HepG2 (cell line): ENCODE results near the gene METTL25. TPM values are rescaled to one million over a fixed set of nuclear protein-coding genes. Genes with fewer than 3 reads are reported as not detected.

Source experiments
- AKNA ChIP-seq: sonication (generic); formaldehyde crosslinking; IDR thresholded peaks from 2 replicates; pipeline ENCODE4 v1.4.0; 2020; ENCODE audit warnings: missing genetic modification reagents, borderline replicate concordance
- CAMTA2 ChIP-seq: sonication (generic); formaldehyde crosslinking; IDR thresholded peaks from 2 replicates; pipeline ENCODE4 v1.4.0; 2020; ENCODE audit warnings: mild to moderate bottlenecking, missing genetic modification reagents, borderline replicate concordance
- FUBP1 ChIP-seq: sonication (generic); formaldehyde crosslinking; IDR thresholded peaks from 2 replicates; pipeline ENCODE4 v1.5.1; 2020; ENCODE audit warnings: missing genetic modification reagents, mild to moderate bottlenecking, borderline replicate concordance
- HNRNPK ChIP-seq: fragments of 200-400 bp; formaldehyde crosslinking; IDR thresholded peaks from 2 replicates; pipeline ENCODE4 v1.6.1; 2018; ENCODE audit warnings: low read length, low read depth, moderate library complexity, mild to moderate bottlenecking; ENCODE audit not compliant: poor library complexity, severe bottlenecking
- PHB2 ChIP-seq: fragments of 450-650 bp; IDR thresholded peaks from 2 replicates; pipeline ENCODE4 v1.6.1; 2018; ENCODE audit not compliant: partially characterized antibody
- STAT6 ChIP-seq: sonication (generic); formaldehyde crosslinking; IDR thresholded peaks from 2 replicates; pipeline ENCODE4 v1.4.0; 2020; ENCODE audit warnings: missing genetic modification reagents, mild to moderate bottlenecking, borderline replicate concordance
- polyA plus RNA-seq, 8 experiments: library from polyadenylated mRNA; depleted of rRNA in 3 of 8; stranded (reverse) in 7 of 8; unstranded in 1 of 8; fragments of >200 nt; fragmentation: Illumina TruSeq in 4 of 8; extraction: Trizol in 4 of 8; gene quantifications; 2 replicates each; pipeline versions ENCODE4 v1.2.1 to v1.2.3, GENCODE V29; 2011 to 2016; ENCODE audit warnings: low read depth in 4 of 8, missing spikeins in 1 of 8, mixed read lengths in 1 of 8; ENCODE audit not compliant: insufficient read depth in 1 of 8
- total RNA-seq, 5 experiments: library from RNA; depleted of rRNA; stranded (reverse); fragments of >200 nt; fragmentation: Illumina TruSeq; extraction: Trizol; gene quantifications; 2 replicates each; pipeline ENCODE4 v1.2.3, GENCODE V29; 2016; ENCODE audit warnings: low read depth in 1 of 5
- TF ChIP-seq, protein P1 (sequence below): sonication (generic); formaldehyde crosslinking; IDR thresholded peaks from 2 replicates; pipeline ENCODE4 v1.4.0; 2020; ENCODE audit warnings: missing genetic modification reagents
- TF ChIP-seq, protein P2 (sequence below): sonication (generic); formaldehyde crosslinking; IDR thresholded peaks from 2 replicates; pipeline ENCODE4 v1.4.0; 2020; ENCODE audit warnings: mild to moderate bottlenecking, missing genetic modification reagents
- TF ChIP-seq, protein P3 (sequence below): IDR thresholded peaks from 2 replicates; pipeline ENCODE4 v1.6.1; 2016; ENCODE audit warnings: low read depth

Gene METTL25
- total and polyA plus RNA-seq, 2 of the 13 experiments (the other 11 are each of a cell fraction or from before 2014, with no cell fraction given), result 2.2 to 7.8 TPM

- no peak for TF ChIP-seq FUBP1 (CRISPR knock-in tag)
- TF ChIP-seq, protein P1, sequence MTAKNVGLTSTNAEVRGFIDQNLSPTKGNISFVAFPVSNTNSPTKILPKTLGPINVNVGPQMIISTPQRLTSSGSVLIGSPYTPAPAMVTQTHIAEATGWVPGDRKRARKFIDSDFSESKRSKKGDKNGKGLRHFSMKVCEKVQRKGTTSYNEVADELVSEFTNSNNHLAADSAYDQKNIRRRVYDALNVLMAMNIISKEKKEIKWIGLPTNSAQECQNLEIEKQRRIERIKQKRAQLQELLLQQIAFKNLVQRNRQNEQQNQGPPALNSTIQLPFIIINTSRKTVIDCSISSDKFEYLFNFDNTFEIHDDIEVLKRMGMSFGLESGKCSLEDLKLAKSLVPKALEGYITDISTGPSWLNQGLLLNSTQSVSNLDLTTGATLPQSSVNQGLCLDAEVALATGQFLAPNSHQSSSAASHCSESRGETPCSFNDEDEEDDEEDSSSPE (CRISPR knock-in tag), result 0 out of 2 replicates have a peak, but pooled peaks have one; percentile 19
- TF ChIP-seq, protein P2, sequence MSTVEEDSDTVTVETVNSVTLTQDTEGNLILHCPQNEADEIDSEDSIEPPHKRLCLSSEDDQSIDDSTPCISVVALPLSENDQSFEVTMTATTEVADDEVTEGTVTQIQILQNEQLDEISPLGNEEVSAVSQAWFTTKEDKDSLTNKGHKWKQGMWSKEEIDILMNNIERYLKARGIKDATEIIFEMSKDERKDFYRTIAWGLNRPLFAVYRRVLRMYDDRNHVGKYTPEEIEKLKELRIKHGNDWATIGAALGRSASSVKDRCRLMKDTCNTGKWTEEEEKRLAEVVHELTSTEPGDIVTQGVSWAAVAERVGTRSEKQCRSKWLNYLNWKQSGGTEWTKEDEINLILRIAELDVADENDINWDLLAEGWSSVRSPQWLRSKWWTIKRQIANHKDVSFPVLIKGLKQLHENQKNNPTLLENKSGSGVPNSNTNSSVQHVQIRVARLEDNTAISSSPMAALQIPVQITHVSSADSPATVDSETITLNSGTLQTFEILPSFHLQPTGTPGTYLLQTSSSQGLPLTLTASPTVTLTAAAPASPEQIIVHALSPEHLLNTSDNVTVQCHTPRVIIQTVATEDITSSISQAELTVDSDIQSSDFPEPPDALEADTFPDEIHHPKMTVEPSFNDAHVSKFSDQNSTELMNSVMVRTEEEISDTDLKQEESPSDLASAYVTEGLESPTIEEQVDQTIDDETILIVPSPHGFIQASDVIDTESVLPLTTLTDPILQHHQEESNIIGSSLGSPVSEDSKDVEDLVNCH (CRISPR knock-in tag), result no peak
- TF ChIP-seq HNRNPK, result no peak
- no peak for TF ChIP-seq STAT6 (CRISPR knock-in tag)
- TF ChIP-seq, protein P3, sequence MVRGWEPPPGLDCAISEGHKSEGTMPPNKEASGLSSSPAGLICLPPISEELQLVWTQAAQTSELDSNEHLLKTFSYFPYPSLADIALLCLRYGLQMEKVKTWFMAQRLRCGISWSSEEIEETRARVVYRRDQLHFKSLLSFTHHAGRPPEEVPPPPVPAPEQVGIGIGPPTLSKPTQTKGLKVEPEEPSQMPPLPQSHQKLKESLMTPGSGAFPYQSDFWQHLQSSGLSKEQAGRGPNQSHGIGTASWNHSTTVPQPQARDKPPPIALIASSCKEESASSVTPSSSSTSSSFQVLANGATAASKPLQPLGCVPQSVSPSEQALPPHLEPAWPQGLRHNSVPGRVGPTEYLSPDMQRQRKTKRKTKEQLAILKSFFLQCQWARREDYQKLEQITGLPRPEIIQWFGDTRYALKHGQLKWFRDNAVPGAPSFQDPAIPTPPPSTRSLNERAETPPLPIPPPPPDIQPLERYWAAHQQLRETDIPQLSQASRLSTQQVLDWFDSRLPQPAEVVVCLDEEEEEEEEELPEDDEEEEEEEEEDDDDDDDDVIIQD (CRISPR knock-in tag), result no peak
- no peak for TF ChIP-seq CAMTA2 (CRISPR knock-in tag)
- TF ChIP-seq AKNA (CRISPR knock-in tag), result no peak
- no peak for TF ChIP-seq PHB2
These were observed 43.9 kb upstream of the METTL25 start (continued) for GRCh38 chr12:82314406-82314892.
